IPS-15b (cell line): ENCODE results near the gene EXPH5.
"Not testable (repeated sequence)": the region's sequence is repeated elsewhere in the genome, so short reads cannot be mapped to it uniquely, and the experiment has no call there.

Experiments
- H3K27me3 ChIP-seq: one replicate; pipeline ENCODE4 v1.6.1; 2013; ENCODE audit warnings: low read length; ENCODE audit not compliant: control insufficient read depth, insufficient read depth
- H3K36me3 ChIP-seq: one replicate; pipeline ENCODE4 v1.6.1; 2013; ENCODE audit warnings: low read length; ENCODE audit not compliant: control insufficient read depth, insufficient read depth
- H3K4me1 ChIP-seq: one replicate; pipeline ENCODE4 v1.6.1; 2013; ENCODE audit warnings: mild to moderate bottlenecking, low read length; ENCODE audit not compliant: control insufficient read depth, insufficient read depth
- H3K4me3 ChIP-seq: one replicate; pipeline ENCODE4 v1.5.1; 2013; ENCODE audit warnings: low read depth, low read length
- H3K9ac ChIP-seq: one replicate; pipeline ENCODE4 v1.6.1; 2013; ENCODE audit warnings: low read depth, mild to moderate bottlenecking, low read length
- H3K9me3 ChIP-seq: one replicate; pipeline ENCODE4 v1.6.1; 2013; ENCODE audit warnings: mild to moderate bottlenecking, low read length; ENCODE audit not compliant: control insufficient read depth, insufficient read depth

Gene EXPH5

GRCh38 chr11:108593214-108593922, at the start of gene EXPH5:
Gene EXPH5, minus strand, starts transcription at chr11:108593768. Its CDS starts 232 bp downstream, at chr11:108593536.
- no peaks in the 10 kb centered on the region for H3K36me3 ChIP-seq
- H3K9me3 ChIP-seq: no peaks in the 10 kb centered on the region
- H3K27me3 ChIP-seq: peaks cover 17% of the 10 kb centered on the region
- H3K9ac ChIP-seq: peak within 1 kb of the TSS; percentile 6
- H3K4me1 ChIP-seq: peaks cover 10% of the 10 kb centered on the region
- H3K4me3 ChIP-seq: peak within 1 kb of the TSS; percentile 56

- H3K36me3 ChIP-seq, H3K4me1 ChIP-seq, H3K9ac ChIP-seq, H3K9me3 ChIP-seq, H3K27me3 ChIP-seq, H3K4me3 ChIP-seq: not testable (repeated sequence)
Observed at GRCh38 chr11:108641752-108642151, 48.2 kb upstream of the EXPH5 start.

GRCh38 chr11:108639146-108639545, 45.6 kb upstream of the EXPH5 start:
- no peaks in the 10 kb centered on the region for H3K36me3 ChIP-seq
- no peak overlapping the region for H3K9ac ChIP-seq
- no peaks in the 10 kb centered on the region for H3K27me3 ChIP-seq
- H3K4me1 ChIP-seq: peaks cover under 1% of the 10 kb centered on the region
- no peak overlapping the region for H3K4me3 ChIP-seq
- H3K9me3 ChIP-seq: no peaks in the 10 kb centered on the region

GRCh38 chr11:108636222-108636621, 42.7 kb upstream of the EXPH5 start:
- H3K36me3 ChIP-seq: no peaks in the 10 kb centered on the region
- no peak overlapping the region for H3K4me3 ChIP-seq
- no peak overlapping the region for H3K9ac ChIP-seq
- no peaks in the 10 kb centered on the region for H3K27me3 ChIP-seq
- no peaks in the 10 kb centered on the region for H3K9me3 ChIP-seq
- no peaks in the 10 kb centered on the region for H3K4me1 ChIP-seq

GRCh38 chr11:108635106-108635505, 41.5 kb upstream of the EXPH5 start:
- no peak overlapping the region for H3K4me3 ChIP-seq
- H3K36me3 ChIP-seq: no peaks in the 10 kb centered on the region
- no peaks in the 10 kb centered on the region for H3K27me3 ChIP-seq
- H3K9me3 ChIP-seq: no peaks in the 10 kb centered on the region
- no peaks in the 10 kb centered on the region for H3K4me1 ChIP-seq
- H3K9ac ChIP-seq: no peak overlapping the region

GRCh38 chr11:108632041-108632704, 38.6 kb upstream of the EXPH5 start:
- Histone ChIP-seq H3K4me3 (no peak overlapping the region), H3K36me3 (no peaks in the 10 kb centered on the region), H3K27me3 (no peaks in the 10 kb centered on the region), H3K9me3 (peaks cover 8% of the 10 kb centered on the region), H3K9ac (no peak overlapping the region), H3K4me1 (no peaks in the 10 kb centered on the region)

- Histone ChIP-seq H3K9ac (no peak overlapping the region), H3K9me3 (peaks cover 8% of the 10 kb centered on the region), H3K27me3 (no peaks in the 10 kb centered on the region), H3K4me1 (no peaks in the 10 kb centered on the region), H3K4me3 (no peak overlapping the region), H3K36me3 (no peaks in the 10 kb centered on the region)
Observed at GRCh38 chr11:108629274-108629673, 35.7 kb upstream of the EXPH5 start.

- Histone ChIP-seq H3K9me3 (peaks cover 8% of the 10 kb centered on the region), H3K9ac (no peak overlapping the region), H3K27me3 (no peaks in the 10 kb centered on the region), H3K4me3 (no peak overlapping the region), H3K4me1 (no peaks in the 10 kb centered on the region), H3K36me3 (no peaks in the 10 kb centered on the region)
Observed at GRCh38 chr11:108628812-108629211, 35.2 kb upstream of the EXPH5 start.

- Histone ChIP-seq H3K9ac (no peak overlapping the region), H3K9me3 (peaks cover 8% of the 10 kb centered on the region), H3K36me3 (no peaks in the 10 kb centered on the region), H3K4me1 (no peaks in the 10 kb centered on the region), H3K27me3 (no peaks in the 10 kb centered on the region), H3K4me3 (no peak overlapping the region)
Observed at GRCh38 chr11:108628326-108628725, 34.8 kb upstream of the EXPH5 start.

GRCh38 chr11:108624196-108624925, 30.8 kb upstream of the EXPH5 start:
- no peak overlapping the region for H3K9ac ChIP-seq
- H3K4me1 ChIP-seq: no peaks in the 10 kb centered on the region
- H3K4me3 ChIP-seq: no peak overlapping the region
- H3K9me3 ChIP-seq: peaks cover 8% of the 10 kb centered on the region
- no peaks in the 10 kb centered on the region for H3K36me3 ChIP-seq
- no peaks in the 10 kb centered on the region for H3K27me3 ChIP-seq

- Histone ChIP-seq H3K27me3 (no peaks in the 10 kb centered on the region), H3K9me3 (no peaks in the 10 kb centered on the region), H3K9ac (no peak overlapping the region), H3K36me3 (no peaks in the 10 kb centered on the region), H3K4me1 (no peaks in the 10 kb centered on the region), H3K4me3 (no peak overlapping the region)
Observed at GRCh38 chr11:108622341-108622740, 28.8 kb upstream of the EXPH5 start.
